HepG2 (cell line): ENCODE measurements around the gene KANSL1. TPM values are rescaled to one million over a fixed set of nuclear protein-coding genes. Genes with fewer than 3 reads are reported as not detected.

Experiments
- ASH2L ChIP-seq: fragments of 300-600, 200-600 bp; sonication (generic); IDR thresholded peaks from 2 replicates; pipeline ENCODE4 v1.7.0; 2017; ENCODE audit warnings: low read depth, mild to moderate bottlenecking, moderate library complexity, mixed read lengths, low read length; ENCODE audit not compliant: insufficient read length
- ESRRA ChIP-seq: sonication (generic); formaldehyde crosslinking; IDR thresholded peaks from 2 replicates; pipeline ENCODE4 v1.5.1; 2020; ENCODE audit warnings: mild to moderate bottlenecking, low read depth, missing genetic modification reagents
- MEF2D ChIP-seq: sonication (generic); formaldehyde crosslinking; IDR thresholded peaks from 2 replicates; pipeline ENCODE4 v1.5.1; 2020; ENCODE audit warnings: mild to moderate bottlenecking, missing genetic modification reagents
- NR2F6 ChIP-seq, 2 experiments: IDR thresholded peaks; 2 replicates each; pipeline ENCODE4 v1.6.1; 2016; ENCODE audit warnings: antibody characterized with exemption in 1 of 2, mild to moderate bottlenecking in 1 of 2
- POLR2G ChIP-seq: fragments of 200-400 bp; formaldehyde crosslinking; IDR thresholded peaks from 2 replicates; pipeline ENCODE4 v1.6.1; 2018; ENCODE audit warnings: mild to moderate bottlenecking, low read depth, low read length, moderate library complexity
- SAP130 ChIP-seq: IDR thresholded peaks from 2 replicates; pipeline ENCODE4 v1.6.1; 2016; ENCODE audit warnings: low read depth
- TARDBP ChIP-seq: sonication (generic); formaldehyde crosslinking; IDR thresholded peaks from 2 replicates; pipeline ENCODE4 v1.8.0; 2022; ENCODE audit warnings: mild to moderate bottlenecking, missing genetic modification reagents
- TEAD2 ChIP-seq: sonication (generic); formaldehyde crosslinking; IDR thresholded peaks from 2 replicates; pipeline ENCODE4 v1.9.0; 2021; ENCODE audit warnings: missing genetic modification reagents
- ZFAT ChIP-seq: sonication (generic); formaldehyde crosslinking; conservative IDR thresholded peaks from 2 replicates; pipeline ENCODE4 v1.8.1; 2023; ENCODE audit warnings: missing genetic modification reagents, inconsistent platforms
- ZKSCAN1 ChIP-seq: fragments of 150-350 bp; IDR thresholded peaks from 2 replicates; pipeline ENCODE4 v1.6.1; 2014; ENCODE audit warnings: low read length
- ZKSCAN8 ChIP-seq: IDR thresholded peaks from 2 replicates; pipeline ENCODE4 v1.6.1; 2016; ENCODE audit warnings: borderline replicate concordance, missing genetic modification reagents, missing compliant biosample characterization
- ZNF317 ChIP-seq: sonication (generic); formaldehyde crosslinking; IDR thresholded peaks from 2 replicates; pipeline ENCODE4 v1.5.0; 2020; ENCODE audit warnings: mild to moderate bottlenecking, missing genetic modification reagents
- ZNF543 ChIP-seq: sonication (generic); formaldehyde crosslinking; IDR thresholded peaks from 2 replicates; pipeline ENCODE4 v1.4.0; 2020; ENCODE audit warnings: mild to moderate bottlenecking, missing genetic modification reagents
- ZNF713 ChIP-seq: sonication (generic); formaldehyde crosslinking; IDR thresholded peaks from 2 replicates; pipeline ENCODE4 v1.4.0; 2020; ENCODE audit warnings: mild to moderate bottlenecking, missing genetic modification reagents
- polyA plus RNA-seq, 8 experiments: library from polyadenylated mRNA; depleted of rRNA in 3 of 8; stranded (reverse) in 7 of 8; unstranded in 1 of 8; fragments of >200 nt; fragmentation: Illumina TruSeq in 4 of 8; extraction: Trizol in 4 of 8; gene quantifications; 2 replicates each; pipeline versions ENCODE4 v1.2.1 to v1.2.3, GENCODE V29; 2011 to 2016; ENCODE audit warnings: low read depth in 4 of 8, missing spikeins in 1 of 8, mixed read lengths in 1 of 8; ENCODE audit not compliant: insufficient read depth in 1 of 8
- total RNA-seq, 5 experiments: library from RNA; depleted of rRNA; stranded (reverse); fragments of >200 nt; fragmentation: Illumina TruSeq; extraction: Trizol; gene quantifications; 2 replicates each; pipeline ENCODE4 v1.2.3, GENCODE V29; 2016; ENCODE audit warnings: low read depth in 1 of 5
- TF ChIP-seq, protein P1 (sequence below): fragments of 450-650 bp; IDR thresholded peaks from 2 replicates; pipeline ENCODE4 v1.6.1; 2017; ENCODE audit warnings: mild to moderate bottlenecking
- TF ChIP-seq, protein P2 (sequence below): sonication (generic); formaldehyde crosslinking; IDR thresholded peaks from 2 replicates; pipeline ENCODE4 v1.5.0; 2020; ENCODE audit warnings: missing genetic modification reagents
- TF ChIP-seq, protein P3 (sequence below): IDR thresholded peaks from 2 replicates; pipeline ENCODE4 v1.6.1; 2016; ENCODE audit warnings: missing biosample characterization, missing genetic modification reagents, low read depth
- TF ChIP-seq, protein P4 (sequence below): sonication (generic); formaldehyde crosslinking; IDR thresholded peaks from 2 replicates; pipeline ENCODE4 v1.8.0; 2022; ENCODE audit warnings: missing genetic modification reagents, mild to moderate bottlenecking, inconsistent platforms, borderline replicate concordance
- TF ChIP-seq, protein P5 (sequence below): sonication (generic); formaldehyde crosslinking; IDR thresholded peaks from 2 replicates; pipeline ENCODE4 v1.4.0; 2020; ENCODE audit warnings: missing genetic modification reagents, mild to moderate bottlenecking, borderline replicate concordance

The KANSL1 gene
- total and polyA plus RNA-seq, 2 of the 13 experiments (the other 11 are each of a cell fraction or from before 2014, with no cell fraction given), result 24.0 to 59.6 TPM

DNA sequence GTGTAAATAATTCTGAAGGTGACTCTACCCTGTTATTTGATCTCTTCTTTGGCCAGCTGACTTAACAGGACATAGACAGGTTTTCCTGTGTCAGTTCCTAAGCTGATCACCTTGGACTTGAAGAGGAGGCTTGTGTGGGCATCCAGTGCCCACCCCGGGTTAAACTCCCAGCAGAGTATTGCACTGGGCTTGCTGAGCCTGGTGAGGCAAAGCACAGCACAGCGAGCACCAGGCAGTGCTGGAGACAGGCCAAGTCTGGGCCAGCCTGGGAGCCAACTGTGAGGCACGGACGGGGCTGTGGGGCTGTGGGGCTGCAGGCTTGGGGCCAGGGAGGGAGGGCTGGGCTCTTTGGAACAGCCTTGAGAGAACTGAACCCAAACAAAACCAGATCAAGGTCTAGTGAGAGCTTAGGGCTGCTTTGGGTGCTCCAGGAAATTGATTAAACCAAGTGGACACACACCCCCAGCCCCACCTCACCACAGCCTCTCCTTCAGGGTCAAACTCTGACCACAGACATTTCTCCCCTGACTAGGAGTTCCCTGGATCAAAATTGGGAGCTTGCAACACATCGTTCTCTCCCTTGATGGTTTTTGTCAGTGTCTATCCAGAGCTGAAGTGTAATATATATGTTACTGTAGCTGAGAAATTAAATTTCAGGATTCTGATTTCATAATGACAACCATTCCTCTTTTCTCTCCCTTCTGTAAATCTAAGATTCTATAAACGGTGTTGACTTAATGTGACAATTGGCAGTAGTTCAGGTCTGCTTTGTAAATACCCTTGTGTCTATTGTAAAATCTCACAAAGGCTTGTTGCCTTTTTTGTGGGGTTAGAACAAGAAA lies 189.1 kb downstream of the KANSL1 start (continued):
- TF ChIP-seq ZNF543 (CRISPR knock-in tag) (peak; percentile 78; the same call in 1 of the 2 replicates), ZKSCAN8 (CRISPR knock-in tag) (0 out of 2 replicates have a peak, but pooled peaks have one; percentile 32), ZNF713 (no peak), ZFAT (CRISPR knock-in tag) (no peak; the same call in 1 of the 2 replicates), POLR2G (no peak), NR2F6 (IDR thresholded peaks at IDR 0.05) (peak; percentile 57), NR2F6 (CRISPR knock-in tag; IDR thresholded peaks at IDR 0.05) (0 out of 2 replicates have a peak, but pooled peaks have one; percentile 51), ZKSCAN1 (no peak; the same call in 1 of the 2 replicates), MEF2D (peak; percentile 82; the same call in 1 of the 2 replicates), ASH2L (peak; percentile 68), TARDBP (CRISPR knock-in tag) (peak; percentile 90), TEAD2 (CRISPR knock-in tag) (no peak), SAP130 (CRISPR knock-in tag) (peak; percentile 72), ESRRA (CRISPR knock-in tag) (peak; percentile 88), ZNF317 (CRISPR knock-in tag) (0 out of 2 replicates have a peak, but pooled peaks have one; percentile 62)
- TF ChIP-seq, protein P1, sequence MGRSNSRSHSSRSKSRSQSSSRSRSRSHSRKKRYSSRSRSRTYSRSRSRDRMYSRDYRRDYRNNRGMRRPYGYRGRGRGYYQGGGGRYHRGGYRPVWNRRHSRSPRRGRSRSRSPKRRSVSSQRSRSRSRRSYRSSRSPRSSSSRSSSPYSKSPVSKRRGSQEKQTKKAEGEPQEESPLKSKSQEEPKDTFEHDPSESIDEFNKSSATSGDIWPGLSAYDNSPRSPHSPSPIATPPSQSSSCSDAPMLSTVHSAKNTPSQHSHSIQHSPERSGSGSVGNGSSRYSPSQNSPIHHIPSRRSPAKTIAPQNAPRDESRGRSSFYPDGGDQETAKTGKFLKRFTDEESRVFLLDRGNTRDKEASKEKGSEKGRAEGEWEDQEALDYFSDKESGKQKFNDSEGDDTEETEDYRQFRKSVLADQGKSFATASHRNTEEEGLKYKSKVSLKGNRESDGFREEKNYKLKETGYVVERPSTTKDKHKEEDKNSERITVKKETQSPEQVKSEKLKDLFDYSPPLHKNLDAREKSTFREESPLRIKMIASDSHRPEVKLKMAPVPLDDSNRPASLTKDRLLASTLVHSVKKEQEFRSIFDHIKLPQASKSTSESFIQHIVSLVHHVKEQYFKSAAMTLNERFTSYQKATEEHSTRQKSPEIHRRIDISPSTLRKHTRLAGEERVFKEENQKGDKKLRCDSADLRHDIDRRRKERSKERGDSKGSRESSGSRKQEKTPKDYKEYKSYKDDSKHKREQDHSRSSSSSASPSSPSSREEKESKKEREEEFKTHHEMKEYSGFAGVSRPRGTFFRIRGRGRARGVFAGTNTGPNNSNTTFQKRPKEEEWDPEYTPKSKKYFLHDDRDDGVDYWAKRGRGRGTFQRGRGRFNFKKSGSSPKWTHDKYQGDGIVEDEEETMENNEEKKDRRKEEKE, result no peak
- TF ChIP-seq, protein P2, sequence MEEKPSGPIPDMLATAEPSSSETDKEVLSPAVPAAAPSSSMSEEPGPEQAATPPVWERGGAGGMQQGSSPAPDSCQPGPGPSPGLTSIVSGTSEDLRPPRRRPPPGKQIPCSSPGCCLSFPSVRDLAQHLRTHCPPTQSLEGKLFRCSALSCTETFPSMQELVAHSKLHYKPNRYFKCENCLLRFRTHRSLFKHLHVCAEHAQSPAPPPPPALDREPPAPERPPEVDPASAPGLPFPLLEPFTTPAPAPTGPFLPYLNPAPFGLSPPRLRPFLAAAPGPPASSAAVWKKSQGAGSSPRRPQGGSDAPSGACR (CRISPR knock-in tag), result peak; percentile 73; the same call in 1 of the 2 replicates
- TF ChIP-seq, protein P3, sequence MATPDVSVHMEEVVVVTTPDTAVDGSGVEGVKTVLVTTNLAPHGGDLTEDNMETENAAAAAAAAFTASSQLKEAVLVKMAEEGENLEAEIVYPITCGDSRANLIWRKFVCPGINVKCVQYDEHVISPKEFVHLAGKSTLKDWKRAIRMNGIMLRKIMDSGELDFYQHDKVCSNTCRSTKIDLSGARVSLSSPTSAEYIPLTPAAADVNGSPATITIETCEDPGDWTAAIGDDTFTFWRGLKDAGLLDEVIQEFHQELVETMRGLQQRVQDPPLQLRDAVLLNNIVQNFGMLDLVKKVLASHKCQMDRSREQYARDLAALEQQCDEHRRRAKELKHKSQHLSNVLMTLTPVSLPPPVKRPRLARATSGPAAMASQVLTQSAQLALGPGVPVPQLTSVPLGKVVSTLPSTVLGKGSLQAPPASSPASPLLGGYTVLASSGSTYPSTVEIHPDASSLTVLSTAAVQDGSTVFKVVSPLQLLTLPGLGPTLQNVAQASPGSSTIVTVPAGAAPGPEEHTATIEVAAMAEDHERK, result no peak
- TF ChIP-seq, protein P4, sequence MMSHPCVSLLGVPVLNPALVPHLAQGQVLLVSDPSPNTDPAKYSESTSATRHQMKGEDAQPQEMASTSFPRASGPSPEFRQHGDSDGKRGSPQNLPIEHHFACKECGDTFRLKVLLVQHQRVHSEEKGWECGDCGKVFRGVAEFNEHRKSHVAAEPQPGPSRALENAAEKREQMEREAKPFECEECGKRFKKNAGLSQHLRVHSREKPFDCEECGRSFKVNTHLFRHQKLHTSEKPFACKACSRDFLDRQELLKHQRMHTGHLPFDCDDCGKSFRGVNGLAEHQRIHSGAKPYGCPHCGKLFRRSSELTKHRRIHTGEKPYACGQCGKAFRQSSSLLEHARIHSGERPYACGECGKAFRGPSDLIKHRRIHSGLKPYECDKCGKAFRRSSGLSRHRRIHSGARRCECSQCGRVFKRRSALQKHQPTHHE (CRISPR knock-in tag), result 0 out of 2 replicates have a peak, but pooled peaks have one; percentile 71
- TF ChIP-seq, protein P5, sequence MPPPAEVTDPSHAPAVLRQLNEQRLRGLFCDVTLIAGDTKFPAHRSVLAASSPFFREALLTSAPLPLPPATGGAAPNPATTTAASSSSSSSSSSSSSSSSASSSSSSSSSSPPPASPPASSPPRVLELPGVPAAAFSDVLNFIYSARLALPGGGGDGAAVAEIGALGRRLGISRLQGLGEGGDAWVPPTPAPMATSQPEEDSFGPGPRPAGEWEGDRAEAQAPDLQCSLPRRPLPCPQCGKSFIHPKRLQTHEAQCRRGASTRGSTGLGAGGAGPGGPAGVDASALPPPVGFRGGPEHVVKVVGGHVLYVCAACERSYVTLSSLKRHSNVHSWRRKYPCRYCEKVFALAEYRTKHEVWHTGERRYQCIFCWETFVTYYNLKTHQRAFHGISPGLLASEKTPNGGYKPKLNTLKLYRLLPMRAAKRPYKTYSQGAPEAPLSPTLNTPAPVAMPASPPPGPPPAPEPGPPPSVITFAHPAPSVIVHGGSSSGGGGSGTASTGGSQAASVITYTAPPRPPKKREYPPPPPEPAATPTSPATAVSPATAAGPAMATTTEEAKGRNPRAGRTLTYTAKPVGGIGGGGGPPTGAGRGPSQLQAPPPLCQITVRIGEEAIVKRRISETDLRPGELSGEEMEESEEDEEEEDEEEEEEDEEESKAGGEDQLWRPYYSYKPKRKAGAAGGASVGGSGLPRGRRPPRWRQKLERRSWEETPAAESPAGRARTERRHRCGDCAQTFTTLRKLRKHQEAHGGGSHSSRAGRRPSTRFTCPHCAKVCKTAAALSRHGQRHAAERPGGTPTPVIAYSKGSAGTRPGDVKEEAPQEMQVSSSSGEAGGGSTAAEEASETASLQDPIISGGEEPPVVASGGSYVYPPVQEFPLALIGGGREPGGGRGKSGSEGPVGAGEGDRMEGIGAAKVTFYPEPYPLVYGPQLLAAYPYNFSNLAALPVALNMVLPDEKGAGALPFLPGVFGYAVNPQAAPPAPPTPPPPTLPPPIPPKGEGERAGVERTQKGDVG (CRISPR knock-in tag), result 0 out of 2 replicates have a peak, but pooled peaks have one; percentile 78
